CD4-positive, alpha-beta T cell treated with Interleukin-2 at 100 ng/mL for 4 hours (primary cell): Measurements from ENCODE around the gene C19orf25.
"Not testable (repeated sequence)": the region's sequence is repeated elsewhere in the genome, so short reads cannot be mapped to it uniquely, and the experiment has no call there.

Experiments used
- DNase-seq: peaks from one replicate; pipeline ENCODE4 v3.0.0-alpha.2; 2020; ENCODE audit warnings: low spot score

Gene C19orf25

GRCh38 chr19:1449467-1450442 is 29.3 kb downstream of the C19orf25 start, which contains the start of gene APC2:
Gene APC2, plus strand, starts transcription at chr19:1450121. Its CDS starts 2,881 bp downstream, at chr19:1453002.
- no peak for DNase-seq

- no peak for DNase-seq
Measured at GRCh38 chr19:1447944-1448343, 31.1 kb downstream of the C19orf25 start.

- DNase-seq, result no peak
Measured at GRCh38 chr19:1447504-1447903, 31.5 kb downstream of the C19orf25 start.

- no peak for DNase-seq
Measured at GRCh38 chr19:1446713-1447481, 32.1 kb downstream of the C19orf25 start.

- no peak for DNase-seq
Measured at GRCh38 chr19:1445932-1446712, 32.9 kb downstream of the C19orf25 start.

GRCh38 chr19:1445185-1445931 is 33.7 kb downstream of the C19orf25 start:
- DNase-seq, result peak; percentile 77

GRCh38 chr19:1441677-1442438 is 37.2 kb downstream of the C19orf25 start:
- DNase-seq, result no peak

GRCh38 chr19:1441022-1441426 is 38.0 kb downstream of the C19orf25 start:
- DNase-seq, result no peak

- no peak for DNase-seq
Measured at GRCh38 chr19:1440418-1440801, 38.6 kb downstream of the C19orf25 start.

- not testable (repeated sequence) for DNase-seq
Measured at GRCh38 chr19:1439525-1440417, 39.2 kb downstream of the C19orf25 start.

- no peak for DNase-seq
Measured at GRCh38 chr19:1438933-1439354, 40.1 kb downstream of the C19orf25 start.

- peak; percentile 96 for DNase-seq
Measured at GRCh38 chr19:1438035-1438932, 40.7 kb downstream of the C19orf25 start, which contains the start of gene RPS15. Gene RPS15, plus strand, starts transcription at chr19:1438396. Its CDS starts 30 bp downstream, at chr19:1438426.

GRCh38 chr19:1437609-1438008 is 41.4 kb downstream of the C19orf25 start:
- DNase-seq, result no peak

GRCh38 chr19:1435378-1435989 is 43.5 kb downstream of the C19orf25 start:
- no peak for DNase-seq

- no peak for DNase-seq
Measured at GRCh38 chr19:1434577-1435060, 44.4 kb downstream of the C19orf25 start.

- no peak for DNase-seq
Measured at GRCh38 chr19:1434040-1434366, 45.0 kb downstream of the C19orf25 start.

GRCh38 chr19:1433119-1434039 is 45.6 kb downstream of the C19orf25 start:
- DNase-seq, result no peak
